GM12874 (cell line): ENCODE data around the gene MARVELD3.

Source experiments
- CTCF ChIP-seq: IDR thresholded peaks from 2 replicates; pipeline ENCODE4 v1.5.1; 2011; ENCODE audit warnings: low read depth, mild to moderate bottlenecking, control low read depth, low read length, moderate library complexity; ENCODE audit not compliant: insufficient read depth

The MARVELD3 gene

DNA sequence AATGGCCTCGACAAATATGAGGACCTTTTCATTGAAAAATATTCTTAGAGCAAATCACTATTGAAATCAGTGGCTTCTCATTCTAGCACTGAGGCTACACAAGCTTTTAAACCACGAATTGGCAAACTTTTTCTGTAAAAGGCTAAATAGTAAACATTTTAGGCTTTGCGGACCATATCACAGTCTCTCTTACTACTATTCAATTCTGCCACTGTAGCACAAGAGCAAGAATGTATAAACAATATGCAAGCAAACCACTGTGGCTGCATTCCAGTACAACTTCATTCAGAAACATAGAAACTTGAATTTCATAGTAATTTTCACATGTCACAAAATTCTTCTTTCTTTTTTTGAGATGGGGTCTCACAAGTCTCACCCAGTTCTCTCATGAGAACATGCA is 49.4 kb downstream of the MARVELD3 start:
- TF ChIP-seq CTCF, result no peak

- TF ChIP-seq CTCF, result no peak
These were observed 50.3 kb downstream of the MARVELD3 start for GRCh38 chr16:71676236-71676635.

DNA sequence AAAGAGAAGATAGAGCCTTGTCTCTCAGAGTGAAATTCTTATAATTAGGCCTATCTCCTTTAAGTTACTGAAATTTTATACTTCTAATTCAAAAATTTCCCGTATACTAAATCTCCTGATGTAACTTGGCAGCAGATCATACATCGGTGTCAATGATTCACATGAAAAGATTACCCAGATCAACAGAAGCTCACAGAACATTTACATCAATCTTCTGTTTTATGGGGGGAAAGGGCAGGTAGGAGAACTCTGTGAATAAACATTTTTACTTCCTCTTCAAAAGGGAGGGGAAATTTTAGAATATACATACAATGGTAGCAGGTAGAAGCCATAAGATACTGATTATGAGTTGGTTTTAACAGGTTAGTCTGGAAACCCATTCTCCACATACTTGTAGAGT is 55.4 kb downstream of the MARVELD3 start:
- TF ChIP-seq CTCF, result no peak
